Endometrial microvascular endothelial cells (primary cell): ENCODE measurements around the gene GAS2L1. TPM values are rescaled to one million over a fixed set of nuclear protein-coding genes. Genes with fewer than 3 reads are reported as not detected.

ENCODE experiments used
- in situ Hi-C: cut with HindIII; loops from 2 replicates; pipeline ENCODE4 v1.10.0; 2017; ENCODE audit warnings: low sequenced_read_pairs, low pct_unique_long_range_greater_than_20kb; ENCODE audit errors: inconsistent ontology term
- total RNA-seq: library from RNA; depleted of rRNA; stranded (reverse); fragments of >200 nt; gene quantifications from one replicate; pipeline ENCODE4 v1.2.3, GENCODE V29; 2015; ENCODE audit errors: inconsistent ontology term

Gene GAS2L1
- total RNA-seq, 1 donor from 2014 or later, result 39.6 TPM

DNA sequence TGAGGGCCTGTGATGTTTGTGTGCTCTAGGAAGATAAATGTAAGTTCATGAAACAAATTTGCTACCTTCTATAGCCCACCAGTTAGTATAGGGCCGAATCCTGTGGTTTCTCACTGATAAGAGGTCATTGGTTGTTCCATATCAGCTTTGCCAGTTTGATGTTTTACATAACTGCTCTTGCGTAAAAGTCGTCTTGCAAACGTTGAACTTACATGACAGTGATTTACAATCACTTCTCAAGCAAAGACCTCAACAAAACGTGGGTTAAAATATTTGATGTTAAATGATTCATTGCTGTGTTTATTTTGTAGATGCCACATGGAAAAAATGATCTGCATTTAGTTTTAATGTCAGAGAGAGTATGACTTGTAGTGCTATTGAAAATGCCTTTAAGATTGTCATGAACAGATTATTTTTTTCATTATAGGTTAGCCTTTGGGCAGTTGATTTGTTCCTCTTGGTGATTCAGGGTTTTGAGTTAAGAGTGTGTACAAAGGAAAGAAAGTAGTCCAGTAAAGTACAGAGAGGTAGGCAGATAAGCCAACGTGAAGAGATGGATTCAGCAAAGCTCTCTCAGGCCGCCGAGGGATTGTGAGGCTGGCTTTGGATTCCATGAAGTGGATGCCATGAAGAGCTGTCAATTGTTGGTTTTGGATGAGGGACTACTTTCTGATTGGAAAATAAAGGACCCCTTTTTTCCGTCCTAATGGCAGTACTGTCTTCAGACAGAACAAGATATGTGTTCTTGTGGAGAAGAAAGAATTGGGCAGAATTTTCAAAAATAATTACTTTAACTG lies 35.8 kb upstream of the GAS2L1 start:
- in situ Hi-C loops, result no loop called here

DNA sequence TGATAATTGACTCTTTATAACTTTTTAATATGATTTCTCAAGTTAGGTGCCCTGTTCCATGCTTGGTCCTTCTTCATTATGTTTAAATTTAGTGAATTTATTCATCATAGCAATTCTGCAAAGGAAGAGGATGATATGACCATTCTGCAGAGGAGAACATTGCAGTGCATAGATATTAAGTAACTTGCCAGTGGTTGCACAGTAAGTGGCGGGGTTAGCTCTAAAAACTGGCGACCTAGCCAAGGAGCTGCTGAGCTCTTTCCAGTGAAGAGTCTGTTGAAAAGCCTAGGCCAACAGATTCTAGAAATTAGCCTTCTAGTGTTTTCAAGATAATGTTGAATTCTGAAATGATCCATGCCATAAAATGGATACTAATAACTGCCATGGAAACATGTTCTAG lies 33.8 kb upstream of the GAS2L1 start:
- in situ Hi-C loops, result no loop called here

DNA sequence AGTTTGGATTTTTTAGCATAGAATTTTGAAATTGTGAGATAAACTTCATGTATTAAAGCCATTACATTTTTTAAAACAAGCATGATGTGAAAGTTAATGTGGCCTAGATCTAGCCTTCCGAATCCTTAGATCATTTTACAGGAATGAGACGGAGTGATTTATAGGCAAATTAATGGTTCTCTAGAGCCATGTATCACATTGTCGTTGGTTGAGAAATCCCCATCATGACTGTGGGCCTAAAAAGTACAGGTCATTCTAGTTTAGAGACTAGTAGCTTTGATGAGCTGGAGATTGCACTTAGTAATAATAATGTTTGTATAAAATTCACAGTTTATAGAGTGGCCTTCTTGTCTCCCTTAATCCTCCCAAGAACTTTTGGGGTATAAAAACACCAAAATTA lies 31.3 kb upstream of the GAS2L1 start:
- in situ Hi-C loops, result no loop called here

DNA sequence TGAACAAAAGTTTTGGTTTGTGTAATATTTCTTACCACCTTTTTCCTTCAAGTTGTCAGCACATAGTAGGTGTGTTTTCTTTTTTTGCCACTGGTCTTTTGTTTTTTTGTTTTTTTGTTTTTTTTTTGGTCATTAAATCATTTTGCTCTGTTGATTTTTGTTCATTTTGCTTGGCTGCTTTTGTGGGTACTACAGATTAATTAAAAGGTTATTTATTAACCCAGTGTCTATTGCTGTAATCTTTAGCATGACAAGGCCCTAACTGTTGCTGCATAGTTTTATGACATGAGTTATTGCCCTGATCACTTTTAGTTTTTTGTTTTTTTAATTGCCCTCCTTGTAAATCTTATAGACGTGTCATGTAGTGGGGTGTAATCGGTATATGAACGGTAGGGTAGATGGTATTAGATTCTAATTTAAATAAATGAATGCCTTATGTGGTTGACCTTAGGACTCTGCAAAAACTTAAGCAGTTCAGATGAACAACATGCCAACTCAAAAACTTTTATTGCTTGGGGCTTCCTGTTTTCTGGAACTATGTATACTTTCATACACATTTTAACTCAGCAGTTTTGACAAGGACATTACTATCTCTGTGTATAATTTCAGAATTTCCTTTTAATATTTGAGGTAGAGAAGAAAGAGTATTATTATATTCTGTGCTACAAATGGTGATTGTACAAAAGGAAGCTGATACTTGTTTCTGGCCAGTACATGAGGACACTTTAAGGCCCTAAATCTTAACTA lies 30.5 kb upstream of the GAS2L1 start:
- in situ Hi-C loops, result no loop called here

DNA sequence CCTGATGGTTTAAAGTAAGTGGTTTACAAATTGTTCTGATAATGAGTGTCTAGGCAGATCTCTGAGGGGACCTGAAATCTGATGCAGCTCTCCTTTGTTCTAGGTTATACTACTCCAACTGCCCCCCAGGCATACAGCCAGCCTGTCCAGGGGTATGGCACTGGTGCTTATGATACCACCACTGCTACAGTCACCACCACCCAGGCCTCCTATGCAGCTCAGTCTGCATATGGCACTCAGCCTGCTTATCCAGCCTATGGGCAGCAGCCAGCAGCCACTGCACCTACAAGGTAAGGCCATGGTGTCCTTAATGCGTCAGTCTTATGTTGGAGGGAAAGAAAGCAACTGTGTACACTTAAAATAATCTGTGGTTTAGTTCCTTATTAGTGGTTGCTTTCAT lies 28.5 kb upstream of the GAS2L1 start:
- in situ Hi-C loops, result no loop called here

GRCh38 chr22:29284196-29284595 lies 22.3 kb upstream of the GAS2L1 start:
- in situ Hi-C loops, result no loop called here

DNA sequence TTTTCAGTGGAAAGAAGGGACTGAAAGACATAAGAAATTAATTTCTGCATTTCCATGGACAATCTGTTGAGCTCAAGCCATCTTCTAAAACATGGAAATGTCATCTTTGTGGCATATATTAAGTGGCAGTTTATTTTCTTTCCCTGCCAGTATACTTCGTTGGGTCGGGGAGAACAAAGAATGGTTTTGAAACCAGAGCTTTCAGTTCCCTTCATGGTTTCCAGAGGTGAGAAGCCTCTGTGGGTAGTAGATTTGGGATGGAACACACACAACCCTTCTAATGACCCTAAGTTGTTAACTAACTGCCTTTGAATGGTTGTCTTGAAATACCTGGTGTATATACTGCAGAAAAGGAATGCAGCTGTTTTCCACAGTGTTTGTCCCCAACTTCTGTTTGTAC lies 17.6 kb upstream of the GAS2L1 start:
- in situ Hi-C loops, result no loop called here

DNA sequence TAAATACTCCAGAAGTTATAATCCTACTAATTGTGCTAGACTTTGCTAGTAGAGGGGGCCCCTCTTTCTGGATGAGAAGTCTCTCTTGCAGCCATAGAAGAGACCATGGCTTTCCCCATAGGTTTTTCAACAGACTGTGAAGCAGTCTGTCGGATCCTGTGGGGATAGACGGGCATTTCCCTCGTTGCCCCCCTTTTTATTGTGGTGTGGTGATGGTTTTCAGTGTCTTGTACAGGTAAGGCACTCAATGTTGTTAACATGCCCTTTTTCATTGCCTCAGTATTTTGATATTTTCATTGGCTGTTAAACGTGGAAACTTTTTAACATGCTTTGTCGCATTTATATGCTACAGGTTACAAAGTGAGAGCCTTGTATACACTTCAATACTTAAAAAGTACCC lies 16.4 kb upstream of the GAS2L1 start:
- in situ Hi-C loops, result no loop called here

- in situ Hi-C loops, result no loop called here
These were observed 15.2 kb upstream of the GAS2L1 start for GRCh38 chr22:29291215-29291614.

DNA sequence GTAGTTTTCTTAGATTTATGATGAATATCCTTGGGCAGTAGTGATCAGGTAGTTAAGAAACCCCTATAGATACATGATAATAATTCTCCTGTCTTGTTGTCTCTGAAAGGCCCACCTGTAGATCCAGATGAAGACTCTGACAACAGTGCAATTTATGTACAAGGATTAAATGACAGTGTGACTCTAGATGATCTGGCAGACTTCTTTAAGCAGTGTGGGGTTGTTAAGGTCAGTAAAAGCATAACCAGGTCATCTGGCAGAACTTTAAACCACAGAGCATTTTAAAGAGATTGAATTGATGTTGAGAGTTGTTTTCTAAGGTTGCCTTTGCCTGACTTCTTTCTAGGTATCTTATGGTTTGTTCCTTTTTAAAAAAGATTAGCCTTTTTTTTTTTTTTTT lies 14.1 kb upstream of the GAS2L1 start:
- in situ Hi-C loops, result no loop called here

DNA sequence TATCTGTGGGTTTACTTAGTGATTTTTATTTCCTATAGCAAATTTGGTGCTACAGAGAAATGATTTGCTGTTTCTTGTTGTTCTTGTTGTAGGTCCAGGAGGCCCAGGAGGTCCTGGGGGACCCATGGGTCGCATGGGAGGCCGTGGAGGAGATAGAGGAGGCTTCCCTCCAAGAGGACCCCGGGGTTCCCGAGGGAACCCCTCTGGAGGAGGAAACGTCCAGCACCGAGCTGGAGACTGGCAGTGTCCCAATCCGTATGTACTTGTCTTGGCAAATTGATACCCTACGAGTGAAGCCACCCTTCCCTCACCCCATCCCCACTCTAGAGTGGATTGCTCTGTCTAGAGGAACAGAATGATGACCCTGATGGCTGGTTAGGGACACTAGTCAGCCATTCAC lies 7.8 kb upstream of the GAS2L1 start:
- in situ Hi-C loops, result no loop called here

DNA sequence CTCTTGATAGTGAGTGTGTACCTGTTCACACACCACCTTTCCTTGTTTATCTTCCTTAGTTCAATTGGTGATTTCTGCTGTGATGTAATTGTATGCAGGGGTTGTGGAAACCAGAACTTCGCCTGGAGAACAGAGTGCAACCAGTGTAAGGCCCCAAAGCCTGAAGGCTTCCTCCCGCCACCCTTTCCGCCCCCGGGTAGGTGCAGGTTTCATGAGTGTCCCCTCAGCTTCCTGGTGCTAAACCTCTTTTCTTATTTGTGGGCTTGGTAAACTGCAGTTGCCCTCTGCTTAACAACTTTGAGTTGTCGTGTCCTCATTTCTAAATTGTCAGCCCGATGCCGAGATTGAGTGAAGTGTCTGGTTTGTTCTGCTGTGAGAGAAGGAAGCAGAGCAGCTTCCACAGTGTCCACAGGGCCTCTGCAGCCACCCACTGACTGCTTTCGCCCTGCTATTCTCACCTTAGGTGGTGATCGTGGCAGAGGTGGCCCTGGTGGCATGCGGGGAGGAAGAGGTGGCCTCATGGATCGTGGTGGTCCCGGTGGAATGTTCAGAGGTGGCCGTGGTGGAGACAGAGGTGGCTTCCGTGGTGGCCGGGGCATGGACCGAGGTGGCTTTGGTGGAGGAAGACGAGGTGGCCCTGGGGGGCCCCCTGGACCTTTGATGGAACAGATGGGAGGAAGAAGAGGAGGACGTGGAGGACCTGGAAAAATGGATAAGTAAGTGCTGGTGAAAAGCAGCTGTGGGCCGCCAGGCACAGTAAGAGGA lies 7.1 kb upstream of the GAS2L1 start:
- in situ Hi-C loops, result no loop called here

GRCh38 chr22:29300467-29300806 lies 6.0 kb upstream of the GAS2L1 start:
- in situ Hi-C loops, result no loop called here

GRCh38 chr22:29300807-29301601 lies 5.4 kb upstream of the GAS2L1 start:
- in situ Hi-C loops, result no loop called here

DNA sequence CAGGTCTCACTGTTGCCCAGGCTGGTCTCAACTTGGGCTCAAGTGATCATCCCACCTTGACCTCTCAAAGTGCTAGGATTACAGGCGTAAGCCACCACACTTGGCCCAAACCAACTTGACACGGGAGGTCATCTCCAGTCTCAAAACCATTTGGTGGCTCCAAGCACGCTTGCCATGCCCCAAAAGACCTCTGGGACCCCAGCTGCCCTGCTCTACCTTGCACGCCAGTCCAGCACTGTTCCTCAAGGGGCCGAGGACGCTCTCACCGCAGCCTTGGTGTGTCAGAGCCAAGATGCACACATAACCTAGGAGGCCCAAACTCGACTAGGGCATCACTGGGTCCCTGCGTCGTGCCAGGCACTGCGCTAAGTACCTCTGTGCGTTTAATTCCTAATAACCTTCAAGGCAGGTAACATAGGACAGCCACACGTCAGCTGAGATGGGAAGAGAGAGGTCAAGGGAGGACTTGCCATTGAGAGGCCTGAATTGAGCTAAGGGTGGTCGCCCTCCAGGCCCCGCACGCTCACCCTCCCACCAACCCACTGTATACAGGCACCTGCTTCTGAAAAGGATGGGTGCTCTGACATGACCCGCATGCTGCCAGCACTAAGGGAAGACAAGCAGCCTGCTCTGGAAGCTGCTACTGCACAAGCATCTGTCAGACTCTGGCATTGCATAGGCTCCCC lies 4.6 kb upstream of the GAS2L1 start:
- in situ Hi-C loops, result no loop called here

DNA sequence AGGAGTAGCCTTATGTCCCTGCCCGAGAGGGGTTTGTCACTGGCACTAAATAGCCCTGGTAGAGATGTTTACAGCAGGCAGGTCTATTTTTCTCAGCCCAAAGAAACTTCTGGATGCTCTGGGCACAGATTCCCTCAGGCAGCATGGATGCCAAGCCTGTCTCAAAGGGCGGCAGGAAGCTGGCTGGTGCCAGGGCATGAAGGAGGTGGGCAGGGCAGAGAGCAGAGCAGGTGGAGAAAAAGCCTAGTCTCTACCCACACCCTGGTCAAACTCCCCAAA lies 4.1 kb upstream of the GAS2L1 start:
- in situ Hi-C loops, result no loop called here

DNA sequence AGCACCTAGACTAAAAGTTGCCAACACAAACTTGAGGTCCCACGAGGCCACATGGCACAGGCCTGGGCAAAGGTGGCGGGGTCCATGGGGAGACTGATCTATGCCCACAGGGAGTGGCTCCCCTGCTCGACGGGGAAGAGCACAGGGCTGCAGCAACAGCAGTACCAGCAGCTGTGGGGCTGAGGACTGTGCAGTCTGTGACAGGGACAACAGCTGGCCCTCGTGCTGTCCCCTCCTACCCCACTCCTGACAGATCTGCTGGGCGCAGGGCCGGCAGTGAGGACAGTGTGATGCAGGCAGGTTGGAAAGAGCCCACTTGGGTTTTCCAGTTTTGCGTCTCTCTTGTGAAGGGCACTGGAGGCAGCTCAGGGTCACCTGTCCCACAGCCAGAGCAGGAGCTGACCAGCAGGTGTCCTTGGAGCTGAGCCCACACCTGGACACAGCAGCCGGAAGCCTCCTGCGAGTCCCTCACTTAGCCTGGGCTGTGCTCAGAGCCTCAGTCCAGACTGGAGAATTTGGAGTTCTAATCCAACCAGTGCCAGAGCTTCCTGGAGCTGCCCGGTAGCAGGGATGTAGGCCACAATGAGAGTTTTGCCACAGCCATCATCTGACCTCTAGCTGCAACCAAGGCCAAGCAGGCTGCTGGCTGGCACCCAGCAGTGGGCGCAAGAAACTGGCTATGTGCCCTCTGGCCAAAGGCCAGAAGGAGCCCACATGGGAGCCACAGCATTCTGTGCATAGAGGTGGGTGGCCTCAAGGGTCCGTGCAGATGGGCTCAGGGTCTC lies 3.6 kb upstream of the GAS2L1 start:
- in situ Hi-C loops, result no loop called here

DNA sequence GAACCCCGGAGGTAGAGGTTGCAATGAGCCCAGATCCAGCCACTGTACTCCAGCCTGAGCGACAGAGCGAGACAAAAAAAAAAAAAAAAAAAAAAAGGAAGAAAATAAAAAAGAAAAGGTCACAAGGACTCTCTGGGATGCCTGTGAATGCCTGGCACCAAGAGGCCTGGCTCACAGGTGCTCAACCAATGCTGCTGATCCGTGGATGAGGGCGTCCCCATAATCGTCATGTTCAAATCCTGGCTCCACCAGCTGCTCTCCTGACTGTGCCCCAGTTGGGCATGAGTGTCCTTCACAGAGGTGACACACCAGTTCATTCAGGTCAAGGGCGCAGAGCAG lies 645 bp upstream of the GAS2L1 start:
- in situ Hi-C loops, result no loop called here
